OCI-LY1 (cell line): ENCODE data around the gene RBM48.

ENCODE experiments used
- H2AFZ ChIP-seq: fragments of 200-600 bp; sonication (generic), shearing (Covaris generic); 2 replicates; pipeline ENCODE4 v1.6.0; 2014; ENCODE audit warnings: antibody characterized with exemption, mild to moderate bottlenecking, low read length
- H3F3A ChIP-seq: fragments of 200-600 bp; sonication (generic), shearing (Covaris generic); 2 replicates; pipeline ENCODE4 v1.6.0; 2014; ENCODE audit warnings: mild to moderate bottlenecking, antibody characterized with exemption, low read length, moderate library complexity; ENCODE audit not compliant: insufficient read depth
- H3K27ac ChIP-seq: fragments of 200-600 bp; sonication (generic); 2 replicates; pipeline ENCODE4 v1.5.1; 2014; ENCODE audit warnings: low read length, mixed run types, mild to moderate bottlenecking, low read depth; ENCODE audit not compliant: poor library complexity, severe bottlenecking
- H3K27me3 ChIP-seq: fragments of 200-600 bp; sonication (generic); 2 replicates; pipeline ENCODE4 v1.6.0; 2014; ENCODE audit warnings: antibody characterized with exemption, mild to moderate bottlenecking, low read length, moderate library complexity; ENCODE audit not compliant: insufficient read depth
- H3K36me3 ChIP-seq: fragments of 200-600 bp; sonication (generic); 2 replicates; pipeline ENCODE4 v1.6.1; 2014; ENCODE audit warnings: mild to moderate bottlenecking, antibody characterized with exemption, low read length, moderate library complexity, mixed read lengths; ENCODE audit not compliant: insufficient read depth
- H3K4me1 ChIP-seq: fragments of 200-600 bp; sonication (generic); 2 replicates; pipeline ENCODE4 v1.5.1; 2014; ENCODE audit warnings: mild to moderate bottlenecking, low read length, moderate library complexity; ENCODE audit not compliant: insufficient read depth, severe bottlenecking
- H3K4me2 ChIP-seq: fragments of 200-600 bp; sonication (generic), shearing (Covaris generic); 2 replicates; pipeline ENCODE4 v1.6.1; 2014; ENCODE audit warnings: low read length
- H3K4me3 ChIP-seq: fragments of 200-600 bp; sonication (generic); 2 replicates; pipeline ENCODE4 v1.5.1; 2014; ENCODE audit warnings: low read length, low read depth, mild to moderate bottlenecking, mixed read lengths; ENCODE audit not compliant: poor library complexity, severe bottlenecking
- H3K79me2 ChIP-seq: fragments of 200-600 bp; shearing (Covaris generic); 2 replicates; pipeline ENCODE4 v1.6.1; 2016; ENCODE audit warnings: mixed run types, low read length, mixed read lengths; ENCODE audit not compliant: insufficient read depth
- H3K9ac ChIP-seq: fragments of 200-600 bp; sonication (generic), shearing (Covaris generic); 2 replicates; pipeline ENCODE4 v1.6.1; 2014; ENCODE audit warnings: mild to moderate bottlenecking, low read length, mixed read lengths
- H3K9me2 ChIP-seq: fragments of 200-600 bp; sonication (generic), shearing (Covaris generic); 2 replicates; pipeline ENCODE4 v1.6.1; 2014; ENCODE audit warnings: low read depth, mild to moderate bottlenecking, low read length, mixed read lengths
- H3K9me3 ChIP-seq: fragments of 200-600 bp; shearing (Covaris generic); 2 replicates; pipeline ENCODE4 v1.6.1; 2014; ENCODE audit warnings: low read length, mixed read lengths
- H4K20me1 ChIP-seq: fragments of 200-600 bp; sonication (generic), shearing (Covaris generic); 2 replicates; pipeline ENCODE4 v1.6.0; 2016; ENCODE audit warnings: mild to moderate bottlenecking, low read length; ENCODE audit not compliant: insufficient read depth
- EZH2 ChIP-seq: fragments of 200-600 bp; sonication (generic), shearing (Covaris generic); IDR thresholded peaks from 2 replicates; pipeline ENCODE4 v1.8.0; 2017; ENCODE audit warnings: borderline replicate concordance, mixed run types, mild to moderate bottlenecking, antibody characterized with exemption, low read length, moderate library complexity, mixed read lengths
- TF ChIP-seq, protein P1 (sequence below): fragments of 200-600 bp; sonication (generic), shearing (Covaris generic); IDR thresholded peaks from 2 replicates; pipeline ENCODE4 v1.5.1; 2017; ENCODE audit warnings: mild to moderate bottlenecking, antibody characterized with exemption, low read length, moderate library complexity, mixed read lengths

The RBM48 gene

DNA sequence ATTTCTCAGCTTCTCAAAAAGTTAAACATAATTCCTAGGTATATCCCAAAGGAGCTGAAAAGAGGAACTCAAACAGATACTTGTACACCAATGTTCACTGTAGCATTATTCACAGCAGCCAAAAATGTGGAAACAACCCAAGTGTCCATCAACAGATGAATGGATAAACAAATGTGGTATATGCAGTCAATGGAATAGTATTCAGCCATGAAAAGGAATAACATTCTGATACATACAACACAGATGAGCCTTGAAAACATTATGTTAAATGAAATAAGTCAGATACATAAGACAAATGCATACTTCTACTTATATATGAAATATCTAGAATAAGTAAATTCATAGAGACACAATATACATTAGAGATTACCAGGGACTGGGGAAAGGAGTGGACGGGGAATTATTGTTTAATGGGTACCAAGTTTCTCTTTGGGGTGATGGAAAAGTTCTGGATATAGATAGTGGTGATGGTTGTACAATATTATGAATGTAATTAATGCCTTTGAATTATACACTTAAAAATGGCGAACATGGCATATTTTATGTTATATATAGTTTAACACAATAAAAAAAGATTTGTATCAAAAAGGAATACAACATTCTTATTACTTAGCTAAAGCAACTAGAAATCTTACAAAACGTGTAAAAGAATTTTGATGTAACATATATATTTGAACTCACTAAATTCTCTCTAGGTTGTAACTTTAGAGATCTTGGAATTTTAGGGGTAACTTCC lies 15.3 kb upstream of the RBM48 start:
- H3K4me3 ChIP-seq = no peak overlapping the region
- H3F3A ChIP-seq = no peaks in the 10 kb centered on the region
- no peaks in the 10 kb centered on the region for H3K4me1 ChIP-seq
- no peaks in the 10 kb centered on the region for H4K20me1 ChIP-seq
- TF ChIP-seq, protein P1, sequence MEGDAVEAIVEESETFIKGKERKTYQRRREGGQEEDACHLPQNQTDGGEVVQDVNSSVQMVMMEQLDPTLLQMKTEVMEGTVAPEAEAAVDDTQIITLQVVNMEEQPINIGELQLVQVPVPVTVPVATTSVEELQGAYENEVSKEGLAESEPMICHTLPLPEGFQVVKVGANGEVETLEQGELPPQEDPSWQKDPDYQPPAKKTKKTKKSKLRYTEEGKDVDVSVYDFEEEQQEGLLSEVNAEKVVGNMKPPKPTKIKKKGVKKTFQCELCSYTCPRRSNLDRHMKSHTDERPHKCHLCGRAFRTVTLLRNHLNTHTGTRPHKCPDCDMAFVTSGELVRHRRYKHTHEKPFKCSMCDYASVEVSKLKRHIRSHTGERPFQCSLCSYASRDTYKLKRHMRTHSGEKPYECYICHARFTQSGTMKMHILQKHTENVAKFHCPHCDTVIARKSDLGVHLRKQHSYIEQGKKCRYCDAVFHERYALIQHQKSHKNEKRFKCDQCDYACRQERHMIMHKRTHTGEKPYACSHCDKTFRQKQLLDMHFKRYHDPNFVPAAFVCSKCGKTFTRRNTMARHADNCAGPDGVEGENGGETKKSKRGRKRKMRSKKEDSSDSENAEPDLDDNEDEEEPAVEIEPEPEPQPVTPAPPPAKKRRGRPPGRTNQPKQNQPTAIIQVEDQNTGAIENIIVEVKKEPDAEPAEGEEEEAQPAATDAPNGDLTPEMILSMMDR = no peak
- no peak for TF ChIP-seq EZH2
- no peaks in the 10 kb centered on the region for H3K9me3 ChIP-seq
- no peak overlapping the region for H3K9ac ChIP-seq
- no peak overlapping the region for H3K4me2 ChIP-seq
- H3K36me3 ChIP-seq = peaks cover 49% of the 10 kb centered on the region
- no peaks in the 10 kb centered on the region for H3K79me2 ChIP-seq
- no peaks in the 10 kb centered on the region for H3K27me3 ChIP-seq
- H3K9me2 ChIP-seq = no peaks in the 10 kb centered on the region
- H2AFZ ChIP-seq = no peak overlapping the region
- no peak overlapping the region for H3K27ac ChIP-seq

DNA sequence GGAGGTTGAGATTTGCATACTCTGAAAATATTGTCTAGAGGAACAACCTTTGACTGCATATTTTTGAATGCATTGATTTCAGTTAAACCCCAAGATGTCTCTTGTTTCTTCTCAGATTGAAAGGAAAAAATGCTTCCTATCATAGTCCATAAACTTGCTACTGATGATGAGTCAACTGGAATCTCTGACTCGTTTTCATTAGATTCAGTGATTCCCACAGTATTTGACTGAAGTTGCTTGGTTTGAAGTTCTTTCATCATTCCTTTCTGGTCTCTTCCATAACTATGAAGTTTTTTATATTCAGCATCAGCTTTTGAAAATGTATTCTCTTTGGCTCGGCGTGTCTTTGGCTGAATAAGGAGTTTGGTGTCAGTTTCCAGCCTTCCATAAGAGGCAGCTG lies 11.0 kb upstream of the RBM48 start:
- TF ChIP-seq, protein P1 = no peak
- no peak for TF ChIP-seq EZH2
- H3K4me1 ChIP-seq = no peaks in the 10 kb centered on the region
- H3K9me3 ChIP-seq = no peaks in the 10 kb centered on the region

DNA sequence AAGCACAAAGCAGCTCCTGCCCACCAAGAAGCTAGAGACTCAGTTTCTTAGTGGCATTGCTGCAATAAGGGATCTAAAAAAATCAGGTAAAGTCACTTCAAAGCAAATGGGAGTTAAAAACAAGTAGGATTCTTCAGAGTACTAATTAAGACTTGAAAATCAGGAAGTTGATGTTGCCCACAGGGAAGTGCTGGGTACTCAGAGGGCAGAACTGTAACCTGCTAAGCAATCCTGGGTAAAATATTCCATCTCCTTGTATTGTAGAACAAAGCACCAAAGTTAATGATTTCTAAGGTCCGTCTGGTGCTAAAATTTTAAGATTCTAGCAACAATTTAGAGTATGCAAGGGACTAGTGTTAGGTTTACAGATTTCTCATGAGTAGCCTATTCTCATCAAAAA lies 8.6 kb upstream of the RBM48 start:
- Histone ChIP-seq H3K9me3 (no peaks in the 10 kb centered on the region), H3K4me3 (no peak overlapping the region), H3K9me2 (no peaks in the 10 kb centered on the region), H3K79me2 (peaks cover 21% of the 10 kb centered on the region), H3K27me3 (no peaks in the 10 kb centered on the region), H3K4me1 (no peaks in the 10 kb centered on the region), H2AFZ (no peak overlapping the region), H3K4me2 (no peak overlapping the region), H4K20me1 (0 out of 2 replicates have a peak, but pooled peaks cover 2% of the 10 kb centered on the region), H3K36me3 (peaks cover 38% of the 10 kb centered on the region), H3F3A (0 out of 2 replicates have a peak, but pooled peaks cover 6% of the 10 kb centered on the region), H3K9ac (no peak overlapping the region), H3K27ac (no peak overlapping the region)
- TF ChIP-seq EZH2 = no peak
- TF ChIP-seq, protein P1 = no peak

More for the DNA sequence above, 11.0 kb upstream of the RBM48 start:
- peaks cover 56% of the 10 kb centered on the region for H3K36me3 ChIP-seq
- H3K4me2 ChIP-seq = no peak overlapping the region
- H3K9ac ChIP-seq = no peak overlapping the region
- H3K79me2 ChIP-seq = peaks cover 7% of the 10 kb centered on the region
- H3K27ac ChIP-seq = no peak overlapping the region
- H2AFZ ChIP-seq = no peak overlapping the region
- no peak overlapping the region for H3K4me3 ChIP-seq
- H4K20me1 ChIP-seq = 0 out of 2 replicates have a peak, but pooled peaks cover 2% of the 10 kb centered on the region
- H3K9me2 ChIP-seq = no peaks in the 10 kb centered on the region
- H3F3A ChIP-seq = 0 out of 2 replicates have a peak, but pooled peaks cover 6% of the 10 kb centered on the region
- H3K27me3 ChIP-seq = no peaks in the 10 kb centered on the region
